ENCODE results near the gene GUCY1A1. TPM values are rescaled to one million over a fixed set of nuclear protein-coding genes. Genes with fewer than 3 reads are reported as not detected.

GUCY1A1 gene
- total RNA-seq, 2 experiments from 2014 or later: not detected

- ATAC-seq (ENCODE audit: low read depth): no peak
- Mint-ChIP-seq H3K9me3 (no peaks in the 10 kb centered on the region), H3K4me3 (no peak overlapping the region), H3K36me3 (no peaks in the 10 kb centered on the region), H3K4me1 (no peaks in the 10 kb centered on the region), H3K27me3 (peaks cover 2% of the 10 kb centered on the region), H3K27ac (no peak overlapping the region)
- POLR2A ChIA-PET: no interaction called here
- DNase-seq: no peak
Measured at GRCh38 chr4:155769090-155769489, 102.4 kb downstream of the GUCY1A1 start.

DNA sequence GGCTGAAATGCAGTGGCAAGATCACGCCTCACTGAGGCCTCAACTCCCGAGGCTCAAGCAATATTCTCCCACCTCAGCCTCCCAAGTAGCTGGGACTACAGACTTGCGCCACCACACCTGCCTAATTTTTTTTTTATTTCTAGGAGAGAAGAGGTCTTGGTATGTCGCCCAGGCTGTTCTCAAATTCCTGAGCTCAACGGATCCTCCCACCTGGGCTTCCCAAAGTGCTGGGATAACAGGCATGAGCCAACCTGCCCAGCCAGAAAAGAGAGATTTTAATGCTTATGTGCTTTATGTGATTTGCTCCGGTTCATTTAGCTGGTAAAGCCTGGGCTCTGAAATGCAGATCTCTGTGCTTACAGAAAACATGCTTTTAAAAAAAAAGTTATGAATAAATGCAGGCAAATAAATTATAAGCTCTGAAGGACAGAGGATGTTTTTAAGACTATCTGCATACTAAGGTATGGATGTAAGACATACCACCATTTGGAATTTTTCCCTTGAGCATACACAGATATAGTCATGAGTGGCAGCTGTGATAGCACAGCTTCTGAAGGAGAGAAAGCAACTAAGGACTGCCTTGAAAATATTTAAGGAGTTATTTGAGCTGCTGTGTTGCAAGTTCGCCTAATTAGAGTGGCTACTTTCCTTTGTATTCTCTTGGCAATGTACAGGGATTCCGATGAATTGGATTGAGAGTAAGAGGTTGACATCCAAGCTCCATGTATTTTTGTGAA is 106.0 kb downstream of the GUCY1A1 start:
- no peak overlapping the region for H3K4me3 Mint-ChIP-seq
- no peak for ATAC-seq (ENCODE audit: low read depth)
- H3K36me3 Mint-ChIP-seq: no peaks in the 10 kb centered on the region

DNA sequence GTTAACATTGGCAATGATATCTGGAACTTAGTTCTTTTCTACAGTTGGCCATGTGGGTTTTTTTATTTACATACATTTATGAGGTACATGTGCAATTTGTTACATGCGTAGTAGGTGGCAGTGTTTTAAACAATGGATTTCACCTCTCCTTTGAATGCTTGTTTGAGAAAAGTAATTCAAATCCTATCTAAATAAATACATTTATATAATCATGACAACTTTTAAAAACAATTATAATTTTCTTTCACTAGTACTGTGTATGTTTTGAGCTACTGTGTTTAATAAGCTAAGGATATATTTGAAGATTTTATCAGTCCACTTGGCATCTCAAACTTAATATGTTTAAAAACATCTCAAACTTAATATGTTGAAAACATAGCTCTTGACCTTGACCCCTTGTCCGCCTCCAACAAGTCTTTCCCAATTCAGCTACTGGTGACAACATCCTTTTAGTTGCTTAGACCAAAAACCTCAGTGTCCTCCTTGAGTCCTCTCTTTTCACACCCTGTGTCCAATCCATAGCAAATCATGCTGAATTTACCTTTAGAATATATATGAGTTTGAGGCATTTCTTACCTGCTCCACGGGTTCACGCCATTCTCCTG is 106.7 kb downstream of the GUCY1A1 start:
- DNase-seq: no peak
- POLR2A ChIA-PET: no interaction called here
- H3K27me3 Mint-ChIP-seq: peaks cover 2% of the 10 kb centered on the region
- no peak overlapping the region for H3K27ac Mint-ChIP-seq
- H3K36me3 Mint-ChIP-seq: no peaks in the 10 kb centered on the region
- no peak overlapping the region for H3K4me3 Mint-ChIP-seq
- H3K9me3 Mint-ChIP-seq: no peaks in the 10 kb centered on the region
- no peak for ATAC-seq (ENCODE audit: low read depth)
- no peaks in the 10 kb centered on the region for H3K4me1 Mint-ChIP-seq

More for the DNA sequence above, 106.0 kb downstream of the GUCY1A1 start:
- peaks cover 2% of the 10 kb centered on the region for H3K27me3 Mint-ChIP-seq
- no peaks in the 10 kb centered on the region for H3K9me3 Mint-ChIP-seq
- DNase-seq: no peak
- POLR2A ChIA-PET: no interaction called here
- H3K27ac Mint-ChIP-seq: no peak overlapping the region
- H3K4me1 Mint-ChIP-seq: no peaks in the 10 kb centered on the region

DNA sequence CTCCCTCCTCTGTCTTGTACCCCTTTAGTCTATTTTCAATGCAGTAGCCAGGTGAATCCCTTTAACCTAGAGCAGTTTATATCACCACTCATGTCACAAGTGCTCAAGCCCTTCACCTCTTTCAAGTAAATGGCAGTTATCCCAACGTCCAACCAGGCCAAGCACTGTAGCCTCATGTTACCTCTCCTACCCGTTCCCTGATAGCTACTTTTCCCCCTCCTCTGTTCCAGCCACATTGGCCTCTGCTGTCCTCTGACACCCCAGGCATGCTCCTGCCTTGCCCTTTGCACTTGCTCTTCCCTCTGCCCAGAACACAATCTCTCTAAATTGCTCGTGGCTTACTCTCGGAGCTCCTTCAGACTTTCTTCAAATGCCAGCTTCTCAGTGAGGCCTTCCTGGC is 107.4 kb downstream of the GUCY1A1 start:
- H3K27me3 Mint-ChIP-seq: peaks cover 2% of the 10 kb centered on the region
- no peaks in the 10 kb centered on the region for H3K36me3 Mint-ChIP-seq
- no peaks in the 10 kb centered on the region for H3K4me1 Mint-ChIP-seq
- POLR2A ChIA-PET: no interaction called here
- no peak overlapping the region for H3K4me3 Mint-ChIP-seq
- DNase-seq: no peak
- ATAC-seq (ENCODE audit: low read depth): no peak
- H3K27ac Mint-ChIP-seq: no peak overlapping the region
- no peaks in the 10 kb centered on the region for H3K9me3 Mint-ChIP-seq

GRCh38 chr4:155777971-155778735 is 111.5 kb downstream of the GUCY1A1 start:
- peaks cover 7% of the 10 kb centered on the region for H3K27me3 Mint-ChIP-seq
- POLR2A ChIA-PET: no interaction called here
- no peaks in the 10 kb centered on the region for H3K9me3 Mint-ChIP-seq
- H3K36me3 Mint-ChIP-seq: no peaks in the 10 kb centered on the region
- DNase-seq (no peak), ATAC-seq (ENCODE audit: low read depth) (no peak)
- H3K4me1 Mint-ChIP-seq: no peaks in the 10 kb centered on the region
- H3K27ac Mint-ChIP-seq: no peak overlapping the region
- H3K4me3 Mint-ChIP-seq: no peak overlapping the region

- ATAC-seq (ENCODE audit: low read depth): no peak
- POLR2A ChIA-PET: no interaction called here
- H3K4me3 Mint-ChIP-seq: no peak overlapping the region
Measured at GRCh38 chr4:155780775-155781174, 114.1 kb downstream of the GUCY1A1 start.

GRCh38 chr4:155781249-155781831 is 114.7 kb downstream of the GUCY1A1 start:
- Mint-ChIP-seq H3K36me3 (no peaks in the 10 kb centered on the region), H3K4me1 (no peaks in the 10 kb centered on the region), H3K4me3 (no peak overlapping the region), H3K27ac (no peak overlapping the region), H3K27me3 (peaks cover 12% of the 10 kb centered on the region), H3K9me3 (no peaks in the 10 kb centered on the region)
- ATAC-seq (ENCODE audit: low read depth) (no peak), DNase-seq (no peak)
- POLR2A ChIA-PET: no interaction called here

More at GRCh38 chr4:155780775-155781174, 114.1 kb downstream of the GUCY1A1 start:
- H3K9me3 Mint-ChIP-seq: no peaks in the 10 kb centered on the region
- no peak overlapping the region for H3K27ac Mint-ChIP-seq
- no peaks in the 10 kb centered on the region for H3K4me1 Mint-ChIP-seq
- H3K27me3 Mint-ChIP-seq: peaks cover 12% of the 10 kb centered on the region
- DNase-seq: no peak
- no peaks in the 10 kb centered on the region for H3K36me3 Mint-ChIP-seq

Other genes starting within 250 kb of the GUCY1A1 start
- gene GUCY1B1, start 92.2 kb downstream of the GUCY1A1 start, total RNA-seq: not detected
- not detected for gene ASIC5, start 199.4 kb downstream of the GUCY1A1 start, total RNA-seq
- gene TDO2, start 236.8 kb downstream of the GUCY1A1 start, total RNA-seq: not detected